Measurements from ENCODE around the gene AOPEP.

DNA sequence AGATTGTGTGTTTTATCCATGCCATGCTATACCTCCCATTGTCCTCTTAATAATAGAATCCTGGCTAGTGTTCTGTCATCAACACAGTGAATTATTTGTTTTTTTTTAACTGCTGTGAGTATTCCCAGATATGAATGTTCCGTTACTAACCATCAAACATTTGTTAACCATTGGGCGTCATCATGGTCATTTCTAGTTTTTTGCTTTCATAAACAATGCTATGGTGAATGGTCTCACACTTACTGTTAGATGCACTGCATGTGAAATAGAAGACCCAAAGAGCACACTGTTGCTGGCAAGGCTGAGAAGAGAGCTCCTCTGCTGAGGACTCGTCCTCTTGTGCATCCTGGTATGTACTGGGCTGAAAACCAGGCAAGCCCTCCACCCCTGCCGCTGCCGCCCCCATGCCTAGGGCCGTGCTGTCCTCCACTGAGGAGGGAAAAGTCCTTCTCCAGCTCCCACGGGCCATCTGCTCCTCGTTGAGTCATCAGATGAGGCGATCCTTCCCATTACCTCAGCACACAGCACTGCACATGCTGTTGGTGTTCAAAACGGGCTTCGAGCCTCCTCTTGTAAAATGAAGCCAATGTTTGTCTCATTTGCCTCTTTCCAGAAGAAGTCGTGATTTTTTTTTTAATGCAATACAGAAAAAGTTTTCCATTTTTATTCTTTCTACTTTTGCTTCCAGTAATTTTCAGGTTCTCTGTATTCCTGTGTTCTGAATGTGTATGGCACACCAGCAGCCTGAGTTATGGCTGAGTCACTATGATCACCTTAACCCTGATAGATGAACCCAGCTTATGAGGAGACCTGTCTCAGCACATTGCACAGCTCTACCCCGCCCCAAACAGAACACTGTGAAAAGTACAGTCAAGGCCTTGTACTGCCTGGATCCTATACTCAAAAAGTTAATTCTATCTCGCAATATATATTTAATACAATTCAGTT, 219.0 kb downstream of the AOPEP start:
- TF ChIP-seq, protein P1, sequence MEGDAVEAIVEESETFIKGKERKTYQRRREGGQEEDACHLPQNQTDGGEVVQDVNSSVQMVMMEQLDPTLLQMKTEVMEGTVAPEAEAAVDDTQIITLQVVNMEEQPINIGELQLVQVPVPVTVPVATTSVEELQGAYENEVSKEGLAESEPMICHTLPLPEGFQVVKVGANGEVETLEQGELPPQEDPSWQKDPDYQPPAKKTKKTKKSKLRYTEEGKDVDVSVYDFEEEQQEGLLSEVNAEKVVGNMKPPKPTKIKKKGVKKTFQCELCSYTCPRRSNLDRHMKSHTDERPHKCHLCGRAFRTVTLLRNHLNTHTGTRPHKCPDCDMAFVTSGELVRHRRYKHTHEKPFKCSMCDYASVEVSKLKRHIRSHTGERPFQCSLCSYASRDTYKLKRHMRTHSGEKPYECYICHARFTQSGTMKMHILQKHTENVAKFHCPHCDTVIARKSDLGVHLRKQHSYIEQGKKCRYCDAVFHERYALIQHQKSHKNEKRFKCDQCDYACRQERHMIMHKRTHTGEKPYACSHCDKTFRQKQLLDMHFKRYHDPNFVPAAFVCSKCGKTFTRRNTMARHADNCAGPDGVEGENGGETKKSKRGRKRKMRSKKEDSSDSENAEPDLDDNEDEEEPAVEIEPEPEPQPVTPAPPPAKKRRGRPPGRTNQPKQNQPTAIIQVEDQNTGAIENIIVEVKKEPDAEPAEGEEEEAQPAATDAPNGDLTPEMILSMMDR (conservative IDR thresholded peaks at IDR 0.05), result no peak
- TF ChIP-seq ZFX (IDR thresholded peaks at IDR 0.05), result no peak
